Measurements from ENCODE around the gene CTNNBIP1. TPM values are rescaled to one million over a fixed set of nuclear protein-coding genes. Genes with fewer than 3 reads are reported as not detected.

CTNNBIP1 gene
- total and polyA plus RNA-seq, 9 of the 15 experiments (the other 6 are each of a cell fraction or from before 2014, with no cell fraction given), result 0.65 to 29.2 (median 14.7) TPM

GRCh38 chr1:9863371-9863770 is 46.7 kb downstream of the CTNNBIP1 start:
- intact Hi-C loops (cut with micrococcal nuclease), result loop anchor here (10.0 kb wide), 1 partner anchor 369 kb away; no protein-coding TSS in a partner anchor
- no TSS peak for BruUV-seq (replicated peaks)

DNA sequence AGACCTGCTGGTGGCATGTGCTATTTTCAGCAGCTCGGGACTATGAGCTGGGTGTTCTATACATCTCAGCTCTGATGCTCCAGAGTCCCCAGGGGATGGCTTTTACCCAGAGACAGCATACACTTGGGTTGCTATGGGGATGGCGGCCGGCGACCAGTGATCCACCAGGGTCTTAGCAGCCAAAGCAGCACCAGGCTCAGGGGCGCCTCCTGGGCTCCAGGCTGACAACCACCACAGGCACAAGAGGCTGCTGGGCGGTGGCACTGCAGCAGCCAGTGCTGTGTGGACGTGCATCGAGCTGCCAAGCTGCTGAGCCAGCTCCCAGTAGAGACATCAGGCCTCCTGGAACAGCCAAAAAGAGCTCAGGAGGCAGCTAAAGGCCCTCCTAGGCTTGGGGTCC is 48.7 kb downstream of the CTNNBIP1 start:
- Histone ChIP-seq H3K9me3 (replicated peaks; ENCODE audit: control insufficient read depth, insufficient read depth, low read depth, low read length) (no peaks in the 10 kb centered on the region), H3K4me2 (ENCODE audit: insufficient read depth, low read length) (no peak overlapping the region), H3K9me1 (ENCODE audit: control insufficient read depth, insufficient read depth, low read length) (no peaks in the 10 kb centered on the region), H3K27ac (ENCODE audit: extremely low read depth, low read depth, low read length) (no peak overlapping the region), H3K36me3 (ENCODE audit: control insufficient read depth, insufficient read depth, low read length) (no peaks in the 10 kb centered on the region), H3K27me3 (ENCODE audit: control insufficient read depth in 2 of 2, insufficient read depth in 2 of 2, low read length in 2 of 2) (no peaks in the 10 kb centered on the region), H3K79me2 (ENCODE audit: control insufficient read depth, insufficient read depth, low read length) (no peaks in the 10 kb centered on the region), H2AFZ (ENCODE audit: low read depth, low read length) (no peak overlapping the region), H4K20me1 (replicated peaks; ENCODE audit: control insufficient read depth, insufficient read depth, low read length) (0 out of 2 replicates have a peak, but pooled peaks cover 9% of the 10 kb centered on the region), H3K9ac (ENCODE audit: insufficient read depth in 1 of 2, low read depth in 2 of 2, low read length in 2 of 2) (no peak overlapping the region), H3K4me1 (replicated peaks in 1 of 2; ENCODE audit: control insufficient read depth in 2 of 2, insufficient read depth in 2 of 2, low read length in 2 of 2) (peaks cover 0 to 6% of the 10 kb centered on the region in 2 experiments; a peak in 1 of 5 replicates), H3K4me3 (no peak overlapping the region)
- ATAC-seq, result no peak
- FAIRE-seq, result no peak
- CTCF ChIA-PET (ENCODE audit: low intra/inter-chr PET ratio), result interaction anchor here (0.8 kb wide), 1 partner anchor 14 kb away, joined by 3 read pairs; no protein-coding TSS in a partner anchor
- no peak for DNase-seq (ENCODE audit: extremely low read depth in 1 of 4, low spot score in 3 of 4)
- WGBS (ENCODE audit: insufficient coverage, low coverage, missing lambda C conversion rate), result 17% methylated on average over 8 of the region's 8 CpGs
- intact Hi-C loops (cut with micrococcal nuclease), result loop anchor here (10.0 kb wide), 1 partner anchor 367 kb away; no protein-coding TSS in a partner anchor
- TF ChIP-seq RAD21 (CRISPR knock-in tag; conservative IDR thresholded peaks at IDR 0.05 in 1 of 2, IDR thresholded peaks at IDR 0.05 in 1 of 2), result 0 out of 4 replicates have a peak, but pooled peaks of 1 of the 2 experiments have one; percentile 23
- peak in 2 of 3 experiments; percentile 4 to 18; a peak in 1 of 6 replicates for TF ChIP-seq CTCF (IDR thresholded peaks at IDR 0.05 in 2 of 3, conservative IDR thresholded peaks at IDR 0.05 in 1 of 3; ENCODE audit: insufficient read depth in 2 of 3, low read depth in 1 of 3, low read length in 3 of 3)
- TF ChIP-seq EGR1 (conservative IDR thresholded peaks at IDR 0.05), result no peak
- no TSS peak for BruUV-seq (replicated peaks)
- POLR2A ChIA-PET, result interaction anchor here (0.6 to 3.2 kb wide), 6 partner anchors 8 to 240 kb away, joined by 3 to 17 read pairs (median 3); partner anchors contain the start of genes LZIC and NMNAT1
- in situ Hi-C loops (cut with MboI), result no loop called here

More at GRCh38 chr1:9863371-9863770, 46.7 kb downstream of the CTNNBIP1 start:
- Histone ChIP-seq H3K9me1 (ENCODE audit: control insufficient read depth, insufficient read depth, low read length) (no peaks in the 10 kb centered on the region), H3K4me1 (replicated peaks in 1 of 2; ENCODE audit: control insufficient read depth in 2 of 2, insufficient read depth in 2 of 2, low read length in 2 of 2) (peaks cover 0 to 18% of the 10 kb centered on the region in 2 experiments; a peak in 2 of 5 replicates), H3K9ac (ENCODE audit: insufficient read depth in 1 of 2, low read depth in 2 of 2, low read length in 2 of 2) (no peak overlapping the region), H3K27ac (ENCODE audit: extremely low read depth, low read depth, low read length) (no peak overlapping the region), H2AFZ (ENCODE audit: low read depth, low read length) (no peak overlapping the region), H3K36me3 (ENCODE audit: control insufficient read depth, insufficient read depth, low read length) (peaks cover 4% of the 10 kb centered on the region; the same call in 1 of the 3 replicates), H3K4me3 (no peak overlapping the region), H3K9me3 (replicated peaks; ENCODE audit: control insufficient read depth, insufficient read depth, low read depth, low read length) (no peaks in the 10 kb centered on the region), H3K27me3 (ENCODE audit: control insufficient read depth in 2 of 2, insufficient read depth in 2 of 2, low read length in 2 of 2) (no peaks in the 10 kb centered on the region), H3K79me2 (ENCODE audit: control insufficient read depth, insufficient read depth, low read length) (no peaks in the 10 kb centered on the region), H4K20me1 (replicated peaks; ENCODE audit: control insufficient read depth, insufficient read depth, low read length) (peaks cover 17% of the 10 kb centered on the region), H3K4me2 (ENCODE audit: insufficient read depth, low read length) (no peak overlapping the region)
- ATAC-seq (no peak), DNase-seq (ENCODE audit: extremely low read depth in 1 of 4, low spot score in 3 of 4) (no peak), FAIRE-seq (peak; percentile 56)
- in situ Hi-C loops (cut with MboI), result no loop called here
- 25% methylated on average over 10 of the region's 10 CpGs for WGBS (ENCODE audit: insufficient coverage, low coverage, missing lambda C conversion rate)
- TF ChIP-seq E2F3 (CRISPR knock-in tag; IDR thresholded peaks at IDR 0.05), result no peak
- CTCF ChIA-PET (ENCODE audit: low intra/inter-chr PET ratio), result no interaction called here
- POLR2A ChIA-PET, result interaction anchor here (0.7 to 3.2 kb wide), 5 partner anchors 9 to 84 kb away, joined by 3 to 17 read pairs (median 3); partner anchors contain the start of genes LZIC and NMNAT1
